Measurements from ENCODE around the gene PEX10.

GRCh38 chr1:2452201-2452931 lies 40.0 kb upstream of the PEX10 start:
- no peak for TF ChIP-seq CTCF (IDR thresholded peaks at IDR 0.05)
- TF ChIP-seq POLR2A (IDR thresholded peaks at IDR 0.05) = no peak
